Fibroblast of the aortic adventitia (primary cell): Measurements from ENCODE around the gene ACO2. TPM values are rescaled to one million over a fixed set of nuclear protein-coding genes. Genes with fewer than 3 reads are reported as not detected.
"Not testable (repeated sequence)": the region's sequence is repeated elsewhere in the genome, so short reads cannot be mapped to it uniquely, and the experiment has no call there.

Experiments used
- DNase-seq: peaks from one replicate; pipeline ENCODE4 v3.0.0-alpha.2; 2010; ENCODE audit warnings: low read depth
- H3K4me3 ChIP-seq: 2 replicates; pipeline ENCODE4 v1.5.1; 2011; ENCODE audit warnings: low read depth, mild to moderate bottlenecking, control low read depth, low read length, moderate library complexity
- CTCF ChIP-seq: IDR thresholded peaks from 2 replicates; pipeline ENCODE4 v1.5.1; 2011; ENCODE audit warnings: mild to moderate bottlenecking, low read length, control low read depth, inconsistent platforms; ENCODE audit not compliant: insufficient read depth
- total RNA-seq: library from RNA; depleted of rRNA; stranded (reverse); fragments of >200 nt; gene quantifications from 2 replicates; pipeline ENCODE4 v1.2.3, GENCODE V29; 2012; ENCODE audit warnings: low replicate concordance

The ACO2 gene
- total RNA-seq, 1 donor, result 45.9 TPM

- TF ChIP-seq CTCF, result no peak
- no peak for DNase-seq
- no peak overlapping the region for H3K4me3 ChIP-seq
These were observed 10.7 kb upstream of the ACO2 start for GRCh38 chr22:41458161-41458728.

- DNase-seq, result no peak
- H3K4me3 ChIP-seq, result no peak overlapping the region
- no peak for TF ChIP-seq CTCF
These were observed 9.5 kb upstream of the ACO2 start for GRCh38 chr22:41459431-41459830.

- not testable (repeated sequence) for H3K4me3 ChIP-seq, DNase-seq
These were observed 8.8 kb upstream of the ACO2 start for GRCh38 chr22:41460071-41460470.

DNA sequence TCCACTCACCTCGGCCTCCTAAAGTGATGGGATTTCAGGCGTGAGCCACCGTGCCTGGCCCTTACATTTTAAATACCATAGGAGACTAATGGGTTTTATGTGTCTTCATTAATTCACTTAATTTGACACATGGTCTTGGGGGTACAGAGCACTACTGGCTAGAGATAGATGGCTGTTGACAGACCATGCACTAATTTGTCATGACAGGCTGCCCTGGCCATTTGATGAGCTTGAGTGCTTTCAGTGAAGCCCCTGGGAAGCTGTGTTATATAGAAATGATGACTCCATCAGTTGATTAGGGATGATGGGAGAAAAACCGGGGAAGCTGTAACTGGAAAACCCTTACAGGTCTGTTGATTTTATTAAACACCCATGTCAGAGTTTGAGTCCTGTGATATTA, 7.0 kb upstream of the ACO2 start:
- no peak overlapping the region for H3K4me3 ChIP-seq
- DNase-seq, result no peak
- TF ChIP-seq CTCF, result no peak

GRCh38 chr22:41469218-41469851, 418 bp downstream of the ACO2 start:
- no peak for TF ChIP-seq CTCF
- DNase-seq, result no peak
- H3K4me3 ChIP-seq, result peak overlapping the region; percentile 98

DNA sequence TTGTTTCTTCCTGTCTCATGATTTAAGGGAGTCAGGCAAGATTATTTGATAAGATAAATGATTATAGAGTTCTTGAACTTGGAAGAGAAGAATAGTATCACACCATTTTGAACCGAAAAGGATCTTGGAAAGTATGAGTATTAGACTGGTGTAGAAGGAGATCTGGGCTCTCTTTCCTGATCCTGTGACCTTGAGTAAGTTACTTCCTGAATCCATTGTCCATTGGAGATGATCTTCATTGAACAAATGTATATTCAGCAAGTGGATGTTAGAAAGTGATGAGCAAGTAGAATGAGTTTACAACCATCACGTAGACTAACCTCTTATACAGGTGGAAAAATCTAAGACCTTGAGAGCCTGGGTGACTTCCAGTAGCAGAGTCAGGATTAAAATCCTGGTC, 2.0 kb downstream of the ACO2 start:
- no peak overlapping the region for H3K4me3 ChIP-seq
- no peak for DNase-seq
- no peak for TF ChIP-seq CTCF

- no peak for TF ChIP-seq CTCF
These were observed 2.7 kb downstream of the ACO2 start for GRCh38 chr22:41471568-41471967.

More at GRCh38 chr22:41471568-41471967, 2.7 kb downstream of the ACO2 start:
- H3K4me3 ChIP-seq, result no peak overlapping the region
- no peak for DNase-seq
